ENCODE results near the gene MBD5.

DNA sequence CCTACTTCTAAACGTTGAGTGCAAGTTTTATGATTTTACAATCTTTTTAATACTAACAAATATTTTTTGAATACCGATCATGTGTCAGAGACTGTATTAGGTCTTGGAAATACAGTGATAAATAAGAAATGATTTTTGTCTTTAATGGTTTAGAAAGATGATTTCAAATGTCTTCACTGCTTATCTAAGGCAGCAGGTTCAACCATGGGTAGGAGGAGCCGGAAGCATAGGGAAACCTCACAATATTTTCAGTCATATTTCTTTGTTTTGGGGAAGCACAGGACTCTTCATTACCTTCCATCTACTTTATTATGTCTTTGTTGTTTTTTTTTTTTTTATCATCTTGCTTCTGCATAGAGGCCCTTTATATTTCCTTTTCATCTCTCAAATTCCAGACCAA lies 458.5 kb downstream of the MBD5 start:
- no peak for TF ChIP-seq POLR2A (IDR thresholded peaks at IDR 0.05)
- TF ChIP-seq CTCF (IDR thresholded peaks at IDR 0.05): no peak
